Panc1 (cell line): ENCODE data around the gene CLTB.

Experiments
- CTCF ChIP-seq: fragments of 450-650 bp; IDR thresholded peaks from 2 replicates; pipeline ENCODE4 v1.5.1; 2017; ENCODE audit warnings: mild to moderate bottlenecking
- POLR2AphosphoS5 ChIP-seq: IDR thresholded peaks from 2 replicates; pipeline ENCODE4 v1.6.1; 2012; ENCODE audit warnings: mild to moderate bottlenecking, low read depth, low read length, moderate library complexity
- REST ChIP-seq, 2 experiments: IDR thresholded peaks; 2 replicates each; pipeline ENCODE4 v1.6.1; 2011 to 2012; ENCODE audit warnings: low read depth in 2 of 2, control low read depth in 1 of 2, low read length in 1 of 2, mild to moderate bottlenecking in 1 of 2, moderate library complexity in 1 of 2; ENCODE audit not compliant: insufficient read depth in 1 of 2
- SIN3A ChIP-seq: IDR thresholded peaks from 2 replicates; pipeline ENCODE4 v1.6.1; 2012; ENCODE audit warnings: low read depth, mild to moderate bottlenecking, low read length, moderate library complexity, borderline replicate concordance; ENCODE audit not compliant: insufficient read depth
- TCF7L2 ChIP-seq: IDR thresholded peaks from 2 replicates; pipeline ENCODE4 v1.6.1; 2011; ENCODE audit warnings: mild to moderate bottlenecking, low read depth, low read length, inconsistent platforms

GRCh38 chr5:176392526-176392925 is 23.8 kb downstream of the CLTB start:
- TF ChIP-seq CTCF (no peak), POLR2AphosphoS5 (no peak), REST (IDR thresholded peaks at IDR 0.05; ENCODE audit: insufficient read depth in 1 of 2, low read depth in 2 of 2, low read length in 1 of 2) (no peak), TCF7L2 (no peak), SIN3A (no peak)
